IPS-15b (cell line): ENCODE data around the gene TMEM271.
"Not testable (repeated sequence)": the region's sequence is repeated elsewhere in the genome, so short reads cannot be mapped to it uniquely, and the experiment has no call there.

Experiments used
- H3K27me3 ChIP-seq: one replicate; pipeline ENCODE4 v1.6.1; 2013; ENCODE audit warnings: low read length; ENCODE audit not compliant: control insufficient read depth, insufficient read depth
- H3K36me3 ChIP-seq: one replicate; pipeline ENCODE4 v1.6.1; 2013; ENCODE audit warnings: low read length; ENCODE audit not compliant: control insufficient read depth, insufficient read depth
- H3K4me1 ChIP-seq: one replicate; pipeline ENCODE4 v1.6.1; 2013; ENCODE audit warnings: mild to moderate bottlenecking, low read length; ENCODE audit not compliant: control insufficient read depth, insufficient read depth
- H3K4me3 ChIP-seq: one replicate; pipeline ENCODE4 v1.5.1; 2013; ENCODE audit warnings: low read depth, low read length
- H3K9ac ChIP-seq: one replicate; pipeline ENCODE4 v1.6.1; 2013; ENCODE audit warnings: low read depth, mild to moderate bottlenecking, low read length
- H3K9me3 ChIP-seq: one replicate; pipeline ENCODE4 v1.6.1; 2013; ENCODE audit warnings: mild to moderate bottlenecking, low read length; ENCODE audit not compliant: control insufficient read depth, insufficient read depth

TMEM271 gene

DNA sequence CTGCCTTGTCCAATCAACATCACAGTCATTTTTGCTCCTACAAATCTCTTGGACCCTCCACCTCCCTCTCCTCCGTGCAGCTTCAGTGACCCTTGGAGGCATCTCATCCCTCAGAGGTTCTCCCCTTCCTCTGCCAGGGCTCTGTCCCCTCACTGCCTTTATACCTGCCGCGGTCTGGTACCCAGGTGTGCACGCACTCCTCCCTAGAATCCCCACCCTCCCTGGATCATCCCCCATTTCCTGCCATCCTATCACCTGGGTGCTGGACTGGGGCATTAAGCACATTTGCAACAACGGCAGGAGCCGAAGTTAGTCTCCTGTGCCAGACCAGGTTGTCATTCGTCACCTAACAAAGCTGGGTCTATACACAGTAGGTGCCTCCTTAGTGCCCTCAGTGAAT is 10.1 kb downstream of the TMEM271 start:
- H3K36me3 ChIP-seq = no peaks in the 10 kb centered on the region
- peaks cover 4% of the 10 kb centered on the region for H3K27me3 ChIP-seq
- H3K9me3 ChIP-seq = no peaks in the 10 kb centered on the region
- no peaks in the 10 kb centered on the region for H3K4me1 ChIP-seq
- H3K9ac ChIP-seq = no peak overlapping the region
- H3K4me3 ChIP-seq = no peak overlapping the region

DNA sequence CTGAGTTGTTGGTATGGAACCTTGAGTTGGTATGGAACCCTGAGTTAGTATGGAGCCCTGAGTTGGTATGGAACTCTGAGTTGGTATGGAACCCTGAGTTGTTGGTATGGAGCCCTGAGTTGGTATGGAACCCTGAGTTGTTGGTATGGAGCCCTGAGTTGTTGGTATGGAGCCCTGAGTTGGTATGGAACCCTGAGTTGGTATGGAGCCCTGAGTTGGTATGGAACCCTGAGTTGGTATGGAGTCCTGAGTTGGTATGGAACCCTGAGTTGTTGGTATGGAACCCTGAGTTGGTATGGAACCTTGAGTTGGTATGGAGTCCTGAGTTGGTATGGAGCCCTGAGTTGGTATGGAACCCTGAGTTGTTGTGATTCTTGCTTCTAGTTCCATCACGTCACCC is 10.5 kb downstream of the TMEM271 start:
- not testable (repeated sequence) for H3K27me3 ChIP-seq, H3K4me3 ChIP-seq, H3K9me3 ChIP-seq, H3K36me3 ChIP-seq, H3K4me1 ChIP-seq, H3K9ac ChIP-seq

DNA sequence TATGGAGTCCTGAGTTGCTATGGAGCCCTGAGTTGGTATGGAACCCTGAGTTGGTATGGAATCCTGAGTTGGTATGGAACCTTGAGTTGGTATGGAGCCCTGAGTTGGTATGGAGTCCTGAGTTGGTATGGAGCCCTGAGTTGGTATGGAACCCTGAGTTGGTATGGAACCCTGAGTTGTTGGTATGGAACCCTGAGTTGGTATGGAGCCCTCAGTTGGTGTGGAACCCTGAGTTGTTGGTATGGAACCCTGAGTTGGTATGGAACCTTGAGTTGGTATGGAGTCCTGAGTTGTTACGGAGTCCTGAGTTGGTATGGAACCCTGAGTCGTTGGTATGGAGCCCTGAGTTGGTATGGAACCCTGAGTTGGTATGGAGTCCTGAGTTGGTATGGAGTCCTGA is 13.6 kb downstream of the TMEM271 start:
- not testable (repeated sequence) for H3K4me1 ChIP-seq, H3K27me3 ChIP-seq, H3K36me3 ChIP-seq, H3K9me3 ChIP-seq, H3K4me3 ChIP-seq, H3K9ac ChIP-seq

DNA sequence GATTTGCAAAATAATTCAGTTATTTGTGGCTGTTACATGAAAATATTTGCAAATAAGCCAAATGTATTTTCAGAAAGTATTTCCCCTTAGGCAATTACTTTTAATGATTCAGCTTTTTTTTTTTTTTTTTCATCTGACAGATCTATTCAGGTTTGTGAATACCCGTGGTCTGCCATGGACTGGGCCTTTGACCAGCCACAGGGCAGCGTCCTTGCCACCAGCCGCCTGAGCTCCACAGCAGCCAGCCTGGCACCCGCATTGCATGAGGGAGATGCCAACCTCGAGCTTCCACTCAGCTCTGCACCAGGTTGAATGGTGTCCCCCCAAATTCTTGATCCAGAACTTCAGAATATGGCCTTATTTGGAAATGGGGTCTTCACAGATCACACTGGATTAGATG is 14.7 kb downstream of the TMEM271 start:
- H3K27me3 ChIP-seq = no peaks in the 10 kb centered on the region
- no peaks in the 10 kb centered on the region for H3K9me3 ChIP-seq
- H3K36me3 ChIP-seq = no peaks in the 10 kb centered on the region
- H3K4me3 ChIP-seq = no peak overlapping the region
- H3K4me1 ChIP-seq = no peaks in the 10 kb centered on the region
- H3K9ac ChIP-seq = no peak overlapping the region

GRCh38 chr4:560731-561291 is 15.3 kb downstream of the TMEM271 start:
- Histone ChIP-seq H3K4me1 (no peaks in the 10 kb centered on the region), H3K9ac (no peak overlapping the region), H3K4me3 (no peak overlapping the region), H3K36me3 (no peaks in the 10 kb centered on the region), H3K27me3 (no peaks in the 10 kb centered on the region), H3K9me3 (no peaks in the 10 kb centered on the region)

DNA sequence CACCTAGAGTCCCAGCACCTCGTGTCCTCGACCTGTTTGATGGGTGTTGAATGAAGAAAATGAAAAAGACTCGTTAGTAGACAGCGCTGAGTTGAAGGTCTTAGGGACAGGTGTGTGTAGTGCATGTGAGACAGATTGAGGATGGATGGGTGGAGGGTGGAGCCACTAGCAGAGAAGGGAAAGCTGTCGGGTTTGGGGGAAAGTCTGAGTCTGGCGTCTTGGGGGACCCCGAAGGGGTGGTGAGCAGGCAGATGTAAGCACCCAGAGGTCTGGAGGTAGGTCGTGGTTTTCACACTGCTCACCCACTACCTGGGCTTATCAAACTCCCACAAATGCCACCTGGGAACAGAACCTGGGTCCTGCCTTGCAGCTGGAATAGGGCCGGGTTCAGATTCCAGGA is 16.0 kb downstream of the TMEM271 start:
- Histone ChIP-seq H3K27me3 (no peaks in the 10 kb centered on the region), H3K36me3 (no peaks in the 10 kb centered on the region), H3K4me3 (no peak overlapping the region), H3K9ac (no peak overlapping the region), H3K4me1 (no peaks in the 10 kb centered on the region), H3K9me3 (no peaks in the 10 kb centered on the region)

DNA sequence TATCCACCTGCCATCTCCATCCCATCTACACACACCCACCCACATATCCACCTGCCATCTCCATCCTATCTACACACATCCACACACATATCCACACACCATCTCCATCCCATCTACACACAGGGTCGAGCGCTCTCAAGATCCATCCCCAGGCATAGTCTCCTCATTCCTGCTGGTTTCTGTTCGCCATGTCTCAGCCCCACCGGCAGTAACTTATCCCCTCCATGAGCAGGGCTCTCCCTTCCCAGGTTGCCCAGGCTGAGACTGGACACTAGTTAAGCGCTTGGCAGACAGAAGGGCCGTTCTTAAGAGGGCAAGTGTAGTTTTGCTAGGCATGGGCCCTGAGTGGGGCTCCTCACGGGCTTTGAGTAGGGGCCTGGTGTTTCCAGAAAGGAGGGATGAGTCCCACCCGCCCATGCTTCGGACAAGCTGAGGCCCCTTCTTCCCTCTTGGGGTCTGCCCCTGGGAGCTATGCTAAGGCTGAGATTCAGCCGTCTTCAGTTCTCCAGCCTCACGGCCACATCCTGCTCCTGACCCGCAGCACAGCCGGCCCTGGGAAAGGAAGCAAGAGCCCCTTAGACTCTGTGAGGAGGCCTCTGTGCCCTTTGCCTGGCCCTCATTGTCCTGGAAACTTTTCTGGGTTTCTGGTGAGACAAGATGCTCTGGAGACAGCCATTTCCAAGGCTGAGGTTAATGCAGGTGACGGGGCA is 20.4 kb downstream of the TMEM271 start:
- H3K9me3 ChIP-seq = peaks cover 5% of the 10 kb centered on the region
- no peak overlapping the region for H3K4me3 ChIP-seq
- H3K27me3 ChIP-seq = no peaks in the 10 kb centered on the region
- H3K4me1 ChIP-seq = no peaks in the 10 kb centered on the region
- no peak overlapping the region for H3K9ac ChIP-seq
- H3K36me3 ChIP-seq = no peaks in the 10 kb centered on the region

DNA sequence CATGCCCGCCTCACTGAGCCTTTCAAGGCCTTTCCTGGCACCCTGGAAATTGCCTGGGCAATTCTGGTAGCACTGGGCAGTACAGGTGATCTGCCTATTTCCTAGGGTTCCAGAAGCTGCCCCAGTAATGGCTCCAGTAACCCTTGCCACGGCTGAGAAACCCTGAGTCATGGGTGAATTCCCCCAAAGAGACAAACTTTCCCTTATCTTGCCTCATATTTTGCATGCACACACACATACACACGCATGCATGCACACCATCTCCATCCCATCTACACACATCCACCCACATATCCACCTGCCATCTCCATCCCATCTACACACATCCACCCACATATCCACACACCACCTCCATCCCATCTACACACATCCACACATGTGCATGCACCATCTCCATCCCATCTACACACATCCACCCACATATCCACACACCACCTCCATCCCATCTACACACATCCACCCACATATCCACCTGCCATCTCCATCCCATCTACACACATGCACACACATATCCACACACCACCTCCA is 21.2 kb downstream of the TMEM271 start:
- not testable (repeated sequence) for H3K9ac ChIP-seq, H3K27me3 ChIP-seq, H3K36me3 ChIP-seq, H3K4me3 ChIP-seq, H3K9me3 ChIP-seq, H3K4me1 ChIP-seq

- Histone ChIP-seq H3K4me3 (no peak overlapping the region), H3K27me3 (no peaks in the 10 kb centered on the region), H3K9me3 (peaks cover 5% of the 10 kb centered on the region), H3K4me1 (no peaks in the 10 kb centered on the region), H3K9ac (no peak overlapping the region), H3K36me3 (no peaks in the 10 kb centered on the region)
Measured at GRCh38 chr4:552019-552418, 24.1 kb downstream of the TMEM271 start.

DNA sequence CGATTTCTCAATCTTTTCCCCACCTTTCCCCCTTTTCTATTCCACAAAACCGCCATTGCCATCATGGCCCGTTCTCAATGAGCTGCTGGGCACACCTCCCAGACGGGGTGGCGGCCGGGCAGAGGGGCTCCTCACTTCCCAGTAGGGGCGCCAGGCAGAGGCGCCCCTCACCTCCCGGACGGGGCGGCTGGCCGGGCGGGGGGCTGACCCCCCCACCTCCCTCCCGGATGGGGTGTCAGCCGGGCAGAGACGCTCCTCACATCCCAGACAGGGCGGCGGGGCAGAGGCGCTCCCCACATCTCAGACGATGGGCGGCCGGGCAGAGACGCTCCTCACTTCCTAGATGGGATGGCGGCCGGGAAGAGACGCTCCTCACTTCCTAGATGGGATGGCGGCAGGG is 25.8 kb downstream of the TMEM271 start:
- not testable (repeated sequence) for H3K27me3 ChIP-seq, H3K9me3 ChIP-seq, H3K9ac ChIP-seq, H3K36me3 ChIP-seq, H3K4me1 ChIP-seq, H3K4me3 ChIP-seq

GRCh38 chr4:548976-549375 is 27.1 kb downstream of the TMEM271 start:
- H3K9ac ChIP-seq = no peak overlapping the region

DNA sequence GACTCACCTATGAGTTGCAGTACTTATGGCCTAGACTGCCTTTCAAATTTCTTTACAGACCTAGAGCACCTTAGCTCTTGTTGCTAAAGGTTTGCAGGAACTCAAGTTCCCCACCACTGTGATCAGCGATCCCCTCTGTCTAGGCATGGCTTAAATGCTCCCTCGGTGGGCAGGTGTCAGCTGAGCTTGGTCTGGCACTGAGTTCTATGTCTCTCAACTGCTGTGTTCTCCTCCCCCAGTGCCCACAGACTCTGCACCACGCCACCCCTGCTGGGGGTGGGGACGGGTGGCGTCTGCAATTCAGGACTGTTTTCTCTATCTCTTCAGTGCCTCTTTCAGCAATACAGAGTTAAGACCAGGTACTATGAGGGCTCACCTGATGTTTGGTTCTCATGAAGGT is 30.5 kb downstream of the TMEM271 start:
- H3K4me1 ChIP-seq = no peaks in the 10 kb centered on the region
- H3K9me3 ChIP-seq = no peaks in the 10 kb centered on the region
- no peaks in the 10 kb centered on the region for H3K36me3 ChIP-seq
- H3K4me3 ChIP-seq = no peak overlapping the region
- H3K27me3 ChIP-seq = no peaks in the 10 kb centered on the region
- no peak overlapping the region for H3K9ac ChIP-seq

More at GRCh38 chr4:548976-549375, 27.1 kb downstream of the TMEM271 start:
- peaks cover 5% of the 10 kb centered on the region for H3K9me3 ChIP-seq
- no peaks in the 10 kb centered on the region for H3K4me1 ChIP-seq
- H3K27me3 ChIP-seq = no peaks in the 10 kb centered on the region
- no peak overlapping the region for H3K4me3 ChIP-seq
- H3K36me3 ChIP-seq = no peaks in the 10 kb centered on the region
